Cerebellar cortex (tissue), 1 donor: ENCODE results near the gene PPP6R2.

Experiments
- DNase-seq: peaks from one replicate; pipeline ENCODE4 v3.0.0-alpha.2; 2015; ENCODE audit warnings: low spot score

Gene PPP6R2

GRCh38 chr22:50483977-50484853 lies 141.1 kb downstream of the PPP6R2 start:
- DNase-seq, result no peak

- no peak for DNase-seq
Measured at GRCh38 chr22:50485221-50486131, 142.3 kb downstream of the PPP6R2 start.

GRCh38 chr22:50486561-50487289 lies 143.6 kb downstream of the PPP6R2 start, which contains the start of gene MIOX:
Gene MIOX (plus strand): TSS chr22:50486859. CDS start chr22:50486898, 39 bp downstream.
- DNase-seq, result no peak

GRCh38 chr22:50487290-50488005 lies 144.3 kb downstream of the PPP6R2 start:
- DNase-seq, result no peak

GRCh38 chr22:50488006-50488677 lies 145.0 kb downstream of the PPP6R2 start:
- DNase-seq, result no peak

- no peak for DNase-seq
Measured at GRCh38 chr22:50488886-50489285, 145.8 kb downstream of the PPP6R2 start.

GRCh38 chr22:50489363-50490243 lies 146.5 kb downstream of the PPP6R2 start:
- no peak for DNase-seq

GRCh38 chr22:50490531-50491308 lies 147.6 kb downstream of the PPP6R2 start:
- DNase-seq, result no peak
